Neuronal stem cell (in vitro differentiated cells): ENCODE results near the gene SMAP1.

Experiments
- DNase-seq: peaks from one replicate; pipeline ENCODE4 v3.0.0-alpha.2; 2013; ENCODE audit warnings: low spot score
- H2AFZ ChIP-seq: one replicate; pipeline ENCODE4 v1.6.1; 2013; ENCODE audit warnings: mild to moderate bottlenecking, low read length, inconsistent platforms
- H2AK5ac ChIP-seq: 2 replicates; pipeline ENCODE4 v1.6.1; 2013; ENCODE audit warnings: low read depth, mild to moderate bottlenecking, inconsistent platforms, low read length, moderate library complexity, mixed read lengths
- H2BK120ac ChIP-seq: 2 replicates; pipeline ENCODE4 v1.6.1; 2013; ENCODE audit warnings: low read depth, mild to moderate bottlenecking, inconsistent platforms, low read length, moderate library complexity, mixed read lengths
- H2BK12ac ChIP-seq: one replicate; pipeline ENCODE4 v1.6.1; 2013; ENCODE audit warnings: low read length, inconsistent platforms
- H2BK15ac ChIP-seq: 2 replicates; pipeline ENCODE4 v1.6.1; 2013; ENCODE audit warnings: mild to moderate bottlenecking, low read length, inconsistent platforms, mixed read lengths
- H2BK5ac ChIP-seq: one replicate; pipeline ENCODE4 v1.6.1; 2013; ENCODE audit warnings: inconsistent platforms, mild to moderate bottlenecking, low read length, moderate library complexity
- H3K14ac ChIP-seq: one replicate; pipeline ENCODE4 v1.6.1; 2013; ENCODE audit warnings: low read length, inconsistent platforms
- H3K18ac ChIP-seq: 2 replicates; pipeline ENCODE4 v1.6.1; 2013; ENCODE audit warnings: low read length, inconsistent platforms
- H3K23ac ChIP-seq: 2 replicates; pipeline ENCODE4 v1.6.1; 2013; ENCODE audit warnings: low read depth, mild to moderate bottlenecking, mixed read lengths, low read length, inconsistent platforms; ENCODE audit not compliant: poor library complexity
- H3K27ac ChIP-seq: replicated peaks from 3 replicates; pipeline ENCODE4 v1.5.1; 2013; ENCODE audit warnings: low read length, inconsistent platforms
- H3K27me3 ChIP-seq, 3 experiments: 2 replicates each; pipeline ENCODE4 v1.6.1; 2013; ENCODE audit warnings: low read length in 3 of 3, mild to moderate bottlenecking in 2 of 3, inconsistent platforms in 1 of 3, low read depth in 1 of 3, mixed read lengths in 1 of 3, moderate library complexity in 1 of 3; ENCODE audit not compliant: control insufficient read depth in 3 of 3, insufficient read depth in 3 of 3
- H3K36me3 ChIP-seq, 2 donors: replicated peaks in 1 of 2; 2 replicates each; pipeline ENCODE4 v1.6.1; 2013; ENCODE audit warnings: low read length in 2 of 2; ENCODE audit not compliant: control insufficient read depth in 2 of 2, insufficient read depth in 2 of 2
- H3K4ac ChIP-seq: 2 replicates; pipeline ENCODE4 v1.6.1; 2013; ENCODE audit warnings: inconsistent platforms, mild to moderate bottlenecking, low read length, moderate library complexity
- H3K4me1 ChIP-seq, 2 donors: 1 replicate in 1 of 2; 2 replicates in 1 of 2; pipeline ENCODE4 v1.6.1; 2013; ENCODE audit warnings: low read length in 2 of 2, low read depth in 1 of 2; ENCODE audit not compliant: control insufficient read depth in 2 of 2, insufficient read depth in 1 of 2
- H3K4me2 ChIP-seq: one replicate; pipeline ENCODE4 v1.6.1; 2013; ENCODE audit warnings: mild to moderate bottlenecking, low read length, inconsistent platforms; ENCODE audit not compliant: insufficient read depth, poor library complexity, severe bottlenecking
- H3K4me3 ChIP-seq, 2 donors: 2 replicates each; pipeline ENCODE4 v1.5.1; 2013; ENCODE audit warnings: low read length in 2 of 2, mild to moderate bottlenecking in 2 of 2, inconsistent platforms in 1 of 2, moderate library complexity in 1 of 2
- H3K79me1 ChIP-seq: one replicate; pipeline ENCODE4 v1.6.1; 2013; ENCODE audit warnings: low read depth, mild to moderate bottlenecking, inconsistent platforms, low read length, moderate library complexity
- H3K9ac ChIP-seq: one replicate; pipeline ENCODE4 v1.6.1; 2013; ENCODE audit warnings: mild to moderate bottlenecking, low read depth, low read length, inconsistent platforms; ENCODE audit not compliant: poor library complexity
- H3K9me3 ChIP-seq, 2 donors: replicated peaks in 1 of 2; 2 replicates each; pipeline versions ENCODE3 to v1.6.1; 2013; ENCODE audit warnings: low read length in 2 of 2, mild to moderate bottlenecking in 2 of 2, inconsistent platforms in 1 of 2, low read depth in 1 of 2, mixed read lengths in 1 of 2, moderate library complexity in 1 of 2; ENCODE audit not compliant: control insufficient read depth in 2 of 2, insufficient read depth in 1 of 2
- H4K8ac ChIP-seq: one replicate; pipeline ENCODE4 v1.6.1; 2013; ENCODE audit warnings: low read depth, mild to moderate bottlenecking, inconsistent platforms, low read length, moderate library complexity
- H4K91ac ChIP-seq: one replicate; pipeline ENCODE4 v1.6.1; 2013; ENCODE audit warnings: low read length, low read depth, mild to moderate bottlenecking, inconsistent platforms; ENCODE audit not compliant: poor library complexity
- WGBS, 2 donors: extraction: QIAGEN DNeasy Blood & Tissue Kit; methylation state at CpG; one replicate each; pipeline ENCODE4 v1.1.7; 2013; ENCODE audit warnings: missing lambda C conversion rate in 2 of 2, mixed read lengths in 1 of 2; ENCODE audit not compliant: insufficient read length in 2 of 2, insufficient replicate concordance in 1 of 2; ENCODE audit errors: extremely low coverage in 2 of 2; 5-methylcytosine and 5-hydroxymethylcytosine counted together

Gene SMAP1

DNA sequence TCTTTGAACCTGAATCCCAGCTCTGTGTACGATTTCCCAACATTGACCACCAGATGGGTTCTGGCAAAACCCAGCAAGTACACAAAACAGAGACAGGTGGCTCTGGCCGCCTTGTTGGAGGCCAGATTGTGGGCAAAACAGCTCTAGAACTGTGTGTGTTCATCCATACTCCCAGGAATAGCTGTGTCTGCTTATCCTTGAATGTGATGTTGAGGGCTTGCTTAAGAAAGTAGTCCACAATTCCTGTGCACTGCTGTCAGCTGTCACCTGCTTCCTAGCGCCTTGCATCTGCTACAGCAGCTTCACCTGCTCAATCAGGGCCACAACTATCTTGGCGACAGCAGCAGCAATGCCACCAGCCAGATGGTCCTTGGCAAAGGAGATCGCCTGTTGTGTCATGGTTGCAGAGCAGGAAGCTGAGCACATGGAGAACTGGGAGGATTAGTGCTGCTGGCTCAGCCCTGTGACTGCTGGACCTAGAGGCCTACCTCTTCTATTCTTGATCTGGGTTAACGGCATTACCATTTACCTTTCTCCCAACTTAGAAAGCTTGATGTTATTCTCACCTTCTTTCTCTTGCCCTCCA, 3.7 kb upstream of the SMAP1 start:
- Histone ChIP-seq H3K18ac (no peak overlapping the region), H3K4me2 (no peak overlapping the region), H3K4me3 (peak overlapping the region in 1 of 2 donors; percentile 46), H3K9ac (no peak overlapping the region), H3K27ac (no peak overlapping the region), H2BK5ac (no peak overlapping the region), H3K79me1 (no peaks in the 10 kb centered on the region), H3K4ac (no peak overlapping the region), H2BK15ac (no peak overlapping the region), H3K14ac (no peak overlapping the region), H2BK120ac (no peak overlapping the region), H2BK12ac (no peak overlapping the region), H2AK5ac (no peak overlapping the region), H3K4me1 (no peaks in the 10 kb centered on the region), H2AFZ (no peak overlapping the region), H3K23ac (no peak overlapping the region), H4K91ac (no peak overlapping the region), H4K8ac (no peak overlapping the region), H3K9me3 (no peaks in the 10 kb centered on the region), H3K27me3 (peaks cover 0 to 25% (median 0%) of the 10 kb centered on the region in 3 experiments), H3K36me3 (no peaks in the 10 kb centered on the region)
- DNase-seq, result no peak
- no CpG with 5 or more reads among the region's 6 CpGs for WGBS, 2 donors

DNA sequence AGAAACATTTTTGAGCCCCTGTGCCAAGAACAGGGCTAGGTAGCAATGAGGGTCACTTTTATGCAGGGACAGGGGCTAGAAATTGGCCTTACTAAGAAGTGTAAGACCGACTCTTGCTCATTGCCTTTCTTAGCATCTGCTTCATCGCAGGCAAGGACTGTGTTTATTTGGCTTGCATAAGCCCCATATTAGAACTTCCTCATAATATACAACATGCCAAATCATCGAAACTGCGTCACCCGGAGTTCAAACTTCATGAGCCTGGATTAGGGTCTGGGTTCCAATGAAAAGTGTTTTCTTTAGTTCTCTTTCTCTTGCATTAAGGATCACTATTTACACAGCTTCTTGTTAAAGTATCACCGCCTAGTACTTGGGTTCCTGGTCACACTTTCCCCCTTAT, 977 bp upstream of the SMAP1 start:
- Histone ChIP-seq H2BK12ac (no peak overlapping the region), H3K4me2 (no peak overlapping the region)

DNA sequence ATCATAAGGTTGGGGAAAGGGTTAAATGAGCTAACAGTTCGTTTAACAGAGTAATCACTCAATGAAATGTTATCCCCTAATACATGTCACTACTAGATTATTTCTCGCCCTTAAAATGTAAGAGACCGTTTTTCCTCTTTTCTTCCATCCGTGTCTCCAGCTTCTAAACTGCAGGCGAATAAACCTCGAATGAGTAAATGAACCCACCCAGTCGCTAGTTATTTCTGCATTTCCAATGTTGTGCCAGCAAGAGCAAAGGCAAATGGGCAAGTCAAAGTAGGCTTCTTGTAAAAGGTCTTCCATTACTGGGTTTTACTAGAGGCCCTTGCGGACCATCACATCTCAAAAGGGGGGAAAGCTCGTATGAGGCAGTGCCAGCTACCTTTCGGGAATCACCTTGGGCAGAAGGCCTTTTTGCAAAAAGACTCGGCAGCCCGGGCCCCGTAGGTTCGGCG, 400 bp upstream of the SMAP1 start:
- Histone ChIP-seq H2AFZ (peak overlapping the region; percentile 99), H3K14ac (no peak overlapping the region), H2BK120ac (no peak overlapping the region), H3K79me1 (peaks cover 2% of the 10 kb centered on the region), H3K36me3 (peaks cover 0 to 4% of the 10 kb centered on the region in 2 donors), H2AK5ac (no peak overlapping the region), H3K9me3 (no peaks in the 10 kb centered on the region), H3K4me2 (peak overlapping the region; percentile 59), H3K18ac (no peak overlapping the region), H3K23ac (no peak overlapping the region), H3K9ac (no peak overlapping the region), H3K4ac (no peak overlapping the region), H4K91ac (no peak overlapping the region), H3K27me3 (peaks cover 0 to 14% (median 0%) of the 10 kb centered on the region in 3 experiments), H2BK12ac (no peak overlapping the region), H3K4me1 (peaks cover 0 to 11% of the 10 kb centered on the region in 2 donors), H3K27ac (no peak overlapping the region), H3K4me3 (peak overlapping the region; percentile 20 to 96), H2BK15ac (no peak overlapping the region), H4K8ac (no peak overlapping the region), H2BK5ac (no peak overlapping the region)
- no peak for DNase-seq
- WGBS, 2 donors, result no CpG with 5 or more reads among the region's 15 CpGs

More for the DNA sequence above, 977 bp upstream of the SMAP1 start:
- no peak for DNase-seq
- H2BK120ac ChIP-seq, result no peak overlapping the region
- H2AFZ ChIP-seq, result peak overlapping the region; percentile 99
- peaks cover 2% of the 10 kb centered on the region for H3K79me1 ChIP-seq
- peaks cover 0 to 4% of the 10 kb centered on the region in 2 donors for H3K36me3 ChIP-seq
- H2BK15ac ChIP-seq, result no peak overlapping the region
- peaks cover 0 to 20% (median 0%) of the 10 kb centered on the region in 3 experiments for H3K27me3 ChIP-seq
- H3K9me3 ChIP-seq, result no peaks in the 10 kb centered on the region
- no peak overlapping the region for H3K27ac ChIP-seq
- no peak overlapping the region for H3K9ac ChIP-seq
- H3K4me1 ChIP-seq, result peaks cover 0 to 11% of the 10 kb centered on the region in 2 donors
- H4K8ac ChIP-seq, result no peak overlapping the region
- WGBS, 2 donors, result no CpG with 5 or more reads among the region's 6 CpGs
- H3K18ac ChIP-seq, result no peak overlapping the region
- H3K14ac ChIP-seq, result no peak overlapping the region
- H3K23ac ChIP-seq, result no peak overlapping the region
- no peak overlapping the region for H4K91ac ChIP-seq
- H2AK5ac ChIP-seq, result no peak overlapping the region
- no peak overlapping the region for H3K4ac ChIP-seq
- peak overlapping the region in 1 of 2 donors; percentile 96 for H3K4me3 ChIP-seq
- H2BK5ac ChIP-seq, result no peak overlapping the region

GRCh38 chr6:70668499-70668812, 773 bp downstream of the SMAP1 start:
- Histone ChIP-seq H3K9me3 (no peaks in the 10 kb centered on the region), H3K9ac (peak overlapping the region; percentile 73)
- no peak for DNase-seq

More at GRCh38 chr6:70668499-70668812, 773 bp downstream of the SMAP1 start:
- Histone ChIP-seq H2BK12ac (no peak overlapping the region), H3K4me1 (peaks cover 4 to 11% of the 10 kb centered on the region in 2 donors), H3K4me3 (peak overlapping the region; percentile 89 to 96), H3K4me2 (peak overlapping the region; percentile 65), H3K14ac (no peak overlapping the region), H2BK120ac (no peak overlapping the region), H3K18ac (peak overlapping the region; percentile 98), H3K27me3 (peaks cover 0 to 7% (median 0%) of the 10 kb centered on the region in 3 experiments), H4K91ac (no peak overlapping the region), H2BK5ac (peak overlapping the region; percentile 96), H4K8ac (no peak overlapping the region), H3K36me3 (peaks cover 0 to 4% of the 10 kb centered on the region in 2 donors), H2AFZ (peak overlapping the region; percentile 99), H3K4ac (no peak overlapping the region), H3K23ac (peak overlapping the region; percentile 22), H2BK15ac (no peak overlapping the region), H2AK5ac (no peak overlapping the region), H3K79me1 (peaks cover 2% of the 10 kb centered on the region), H3K27ac (peak overlapping the region; percentile 87)
- WGBS, 2 donors, result no CpG with 5 or more reads among the region's 8 CpGs
